DND-41 (cell line): Measurements from ENCODE around the gene LGR6.

Experiments
- CTCF ChIP-seq: IDR thresholded peaks from 2 replicates; pipeline ENCODE4 v1.5.1; 2012; ENCODE audit warnings: borderline replicate concordance, low read length, moderate library complexity, mild to moderate bottlenecking; ENCODE audit not compliant: poor library complexity, severe bottlenecking; ENCODE audit errors: extremely low read depth
- EZH2 ChIP-seq: IDR thresholded peaks from 3 replicates; pipeline ENCODE4 v1.6.1; 2012; ENCODE audit warnings: borderline replicate concordance, low read depth, mild to moderate bottlenecking, moderate library complexity, low read length, inconsistent platforms; ENCODE audit not compliant: severe bottlenecking

- TF ChIP-seq EZH2: no peak
- no peak for TF ChIP-seq CTCF
Measured at GRCh38 chr1:202224453-202224852, 30.9 kb downstream of the LGR6 start.
